Gastrocnemius medialis (tissue), 4 donors: ENCODE data around the gene COL23A1.

Experiments used
- CTCF ChIP-seq, 5 experiments: fragments of 450-650 bp in 3 of 5; fragments of 200-600 bp in 2 of 5; sonication (generic) in 2 of 5; IDR thresholded peaks in 4 of 5; conservative IDR thresholded peaks in 1 of 5; 1 replicate in 4 of 5; 2 replicates in 1 of 5; pipeline ENCODE4 v1.5.1; 2016 to 2019; ENCODE audit warnings: antibody characterized with exemption in 5 of 5, mild to moderate bottlenecking in 3 of 5, moderate library complexity in 3 of 5
- POLR2A ChIP-seq, 2 donors: fragments of 450-650 bp; IDR thresholded peaks; one replicate each; pipeline ENCODE4 v1.6.1; 2017; ENCODE audit warnings: antibody characterized with exemption in 2 of 2, mild to moderate bottlenecking in 2 of 2, moderate library complexity in 2 of 2

GRCh38 chr5:178439493-178440180 is 150.6 kb downstream of the COL23A1 start:
- no peak for TF ChIP-seq POLR2A (IDR thresholded peaks at IDR 0.05)
- TF ChIP-seq CTCF (IDR thresholded peaks at IDR 0.05 in 4 of 5, conservative IDR thresholded peaks at IDR 0.05 in 1 of 5), result no peak
